Activated CD4-positive, CD25-positive, alpha-beta regulatory T cell treated with anti-CD3 and anti-CD28 coated beads, Interleukin-2, amount 50 U/mL, for 72 hours (primary cell): Measurements from ENCODE around the gene CDH13.

ENCODE experiments used
- DNase-seq: peaks from one replicate; pipeline ENCODE4 v3.0.0; 2021

CDH13 gene

DNA sequence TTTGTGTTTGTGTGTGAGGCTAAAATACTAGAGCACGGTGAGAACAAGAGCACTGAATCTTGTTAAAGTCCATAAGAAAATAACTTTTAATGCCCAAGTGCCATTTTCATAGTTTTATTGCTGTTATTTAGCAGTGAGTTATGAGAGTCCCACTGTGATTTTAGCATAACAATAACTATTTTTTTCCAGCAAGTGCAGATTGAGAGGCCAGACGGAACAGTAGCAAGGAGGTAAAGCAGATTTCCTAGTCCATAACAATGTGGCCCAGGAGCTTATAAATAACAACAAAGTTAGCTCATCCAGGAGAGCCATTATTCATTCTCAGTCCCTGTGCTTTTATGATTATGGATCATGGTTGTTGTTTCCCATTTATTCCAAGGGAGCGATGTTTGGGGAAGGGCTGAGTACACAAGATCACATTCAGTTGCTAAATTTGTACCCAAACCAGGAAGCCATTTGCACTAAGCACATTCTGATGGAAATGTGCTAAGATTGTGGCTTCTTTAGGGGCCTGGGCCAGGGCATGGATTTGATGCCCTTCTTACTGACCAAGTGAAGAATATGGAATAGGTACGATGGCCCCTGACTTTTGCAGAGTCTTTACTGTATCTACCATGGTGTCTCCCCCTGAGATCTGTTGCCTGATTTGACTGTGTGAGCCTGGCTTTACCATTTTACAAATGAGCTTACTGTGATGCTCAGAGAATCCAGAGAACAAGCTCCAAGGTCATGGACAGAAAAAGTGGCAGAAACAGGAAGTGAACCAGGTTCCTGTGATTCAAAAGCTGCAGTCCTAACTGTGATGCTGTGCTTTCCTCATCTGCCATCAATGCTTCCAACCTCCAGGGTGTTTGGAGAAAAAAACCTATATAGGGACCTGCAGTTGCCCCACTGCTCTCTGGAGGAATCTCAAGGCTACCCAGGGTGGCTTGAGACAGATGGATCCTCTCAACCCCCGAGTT is 976.3 kb downstream of the CDH13 start:
- no peak for DNase-seq

- no peak for DNase-seq
Measured at GRCh38 chr16:83603723-83604570, 977.2 kb downstream of the CDH13 start.

- no peak for DNase-seq
Measured at GRCh38 chr16:83606486-83607030, 979.8 kb downstream of the CDH13 start.

DNA sequence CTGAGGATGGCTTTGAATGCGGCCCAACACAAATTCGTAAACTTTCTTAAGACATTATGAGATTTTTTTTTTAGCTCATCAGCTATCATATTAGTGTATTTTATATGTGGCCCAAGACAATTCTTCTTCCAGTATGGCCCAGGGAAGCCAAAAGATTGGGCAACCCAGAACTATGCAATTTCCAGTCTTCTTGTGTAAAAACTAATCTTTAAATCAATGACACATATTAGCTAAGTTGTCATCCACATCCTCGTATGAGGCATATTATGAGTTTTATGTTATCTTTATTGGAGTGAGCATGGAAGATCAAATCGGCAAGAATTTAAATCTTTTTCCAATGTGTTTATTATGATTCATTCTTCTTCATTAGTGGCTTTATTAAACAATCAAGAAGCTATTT is 982.4 kb downstream of the CDH13 start:
- no peak for DNase-seq

DNA sequence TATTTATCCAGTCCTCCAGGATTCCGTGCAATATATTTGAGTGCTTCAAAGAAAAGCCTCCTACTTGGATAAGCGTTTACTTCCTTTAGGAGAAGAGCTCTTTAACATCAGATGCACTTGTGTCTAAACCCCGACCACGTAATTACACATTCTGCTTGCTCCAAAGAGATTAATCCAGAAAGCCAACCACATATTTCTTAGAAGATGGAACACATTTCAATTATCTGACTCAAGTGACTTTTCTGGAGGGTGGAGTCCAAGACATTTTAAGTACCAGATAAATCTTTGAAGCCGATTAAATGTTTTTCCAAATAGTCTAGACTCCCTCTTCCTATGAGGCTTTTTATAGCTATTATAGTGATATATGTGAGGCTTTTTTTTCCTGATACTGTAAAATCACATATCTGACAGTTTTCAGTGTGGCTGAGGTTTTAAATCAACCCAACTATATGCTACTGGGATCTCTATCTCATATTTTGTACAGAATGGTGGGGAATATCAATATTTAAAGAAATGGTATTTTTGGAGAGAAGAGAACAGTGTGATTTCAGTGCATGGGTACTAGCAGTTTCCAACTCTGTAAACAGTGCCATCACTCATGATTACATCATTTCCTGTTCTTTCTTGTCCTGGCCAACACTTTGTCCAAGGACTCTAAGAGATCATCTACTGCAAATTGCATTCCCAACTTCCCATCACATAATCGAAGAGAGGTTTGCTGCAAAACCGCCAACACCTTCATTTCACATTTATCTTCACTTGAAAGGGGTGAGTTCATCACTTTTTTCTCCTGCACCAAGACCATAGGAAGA is 988.6 kb downstream of the CDH13 start:
- DNase-seq: no peak

GRCh38 chr16:83615953-83616350 is 989.2 kb downstream of the CDH13 start:
- no peak for DNase-seq

- DNase-seq: no peak
Measured at GRCh38 chr16:83619381-83620150, 992.8 kb downstream of the CDH13 start.

DNA sequence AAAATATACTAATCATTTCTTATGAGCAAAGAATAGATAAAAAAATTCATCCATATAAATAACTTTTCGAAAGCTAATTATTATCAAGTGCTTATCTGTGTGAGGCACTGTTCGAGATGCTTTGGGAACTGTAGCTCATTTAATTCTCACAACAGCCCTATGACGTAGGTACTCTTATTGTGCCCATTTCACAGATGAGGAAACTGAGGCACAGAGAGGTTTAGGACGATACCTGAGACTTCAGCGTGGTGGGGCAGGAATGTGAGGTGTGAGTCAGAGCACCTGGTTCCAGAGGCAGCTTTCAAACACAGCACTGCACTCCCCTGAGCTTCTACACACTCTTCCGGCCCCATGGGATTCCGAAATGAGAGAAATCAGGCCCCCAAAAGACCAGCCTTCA is 995.2 kb downstream of the CDH13 start:
- no peak for DNase-seq

GRCh38 chr16:83623091-83623730 is 996.4 kb downstream of the CDH13 start:
- no peak for DNase-seq

GRCh38 chr16:83623892-83624291 is 997.1 kb downstream of the CDH13 start:
- DNase-seq: no peak

GRCh38 chr16:83624429-83625120 is 997.8 kb downstream of the CDH13 start:
- DNase-seq: no peak

- no peak for DNase-seq
Measured at GRCh38 chr16:83626204-83626603, 999.4 kb downstream of the CDH13 start.

DNA sequence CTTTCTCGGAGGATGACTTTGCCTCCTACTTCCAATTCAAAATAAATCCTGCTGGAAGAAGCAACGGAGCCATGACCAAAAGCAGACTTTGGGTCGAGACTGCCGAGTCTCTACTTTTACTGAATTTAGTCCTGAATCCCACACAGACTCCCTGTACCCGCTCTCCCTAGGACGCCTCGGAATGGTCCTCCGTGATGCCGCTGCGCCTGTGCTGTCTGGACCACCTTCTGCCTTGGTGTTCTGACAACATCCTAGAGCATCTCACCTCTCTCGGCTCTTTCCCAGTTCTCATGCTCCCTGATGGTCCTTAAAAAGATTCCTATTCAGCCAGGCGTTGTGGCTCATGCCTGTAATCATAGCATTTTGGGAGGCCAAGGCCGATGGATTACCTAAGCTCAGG is 999.9 kb downstream of the CDH13 start:
- DNase-seq: no peak

GRCh38 chr16:83627996-83628395 is 1001.2 kb downstream of the CDH13 start:
- no peak for DNase-seq

DNA sequence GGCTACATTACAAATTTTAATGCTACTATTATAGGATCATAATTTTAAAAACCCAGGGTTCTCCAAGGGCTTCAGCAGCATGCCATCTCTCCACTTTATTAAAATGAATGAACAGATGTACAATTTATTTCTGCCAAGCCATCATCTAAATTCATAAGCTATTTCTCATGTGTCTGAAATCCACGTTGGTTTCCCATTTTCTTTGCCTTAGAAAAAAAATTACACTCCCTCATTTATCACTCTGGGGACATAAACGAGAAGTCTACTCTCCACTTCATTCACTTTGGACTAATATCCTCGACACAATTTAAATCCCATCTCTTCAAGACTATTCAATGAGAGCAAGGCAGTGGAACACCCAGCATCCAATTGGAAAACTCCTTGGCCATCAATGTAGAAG is 1002.7 kb downstream of the CDH13 start:
- DNase-seq: no peak

DNA sequence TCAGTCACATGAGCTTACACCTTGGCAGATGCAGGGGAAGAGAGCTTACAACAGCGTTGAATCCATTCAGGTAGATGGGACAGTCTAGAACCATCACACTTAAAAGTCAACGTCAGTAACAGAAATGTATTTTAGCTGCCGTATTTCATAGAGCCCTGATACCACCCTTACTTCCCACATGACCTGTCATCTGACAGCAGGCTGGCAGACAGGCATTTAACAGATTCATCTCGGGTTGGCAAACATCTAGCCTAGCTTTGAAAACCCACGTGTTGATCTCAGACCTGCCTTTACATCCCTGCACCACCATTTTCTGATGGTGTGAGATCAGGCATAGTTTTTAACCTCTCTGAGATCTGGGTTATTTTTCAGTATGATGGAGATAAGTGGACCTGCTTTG is 1003.1 kb downstream of the CDH13 start:
- no peak for DNase-seq

- no peak for DNase-seq
Measured at GRCh38 chr16:83630979-83631378, 1004.2 kb downstream of the CDH13 start.

DNA sequence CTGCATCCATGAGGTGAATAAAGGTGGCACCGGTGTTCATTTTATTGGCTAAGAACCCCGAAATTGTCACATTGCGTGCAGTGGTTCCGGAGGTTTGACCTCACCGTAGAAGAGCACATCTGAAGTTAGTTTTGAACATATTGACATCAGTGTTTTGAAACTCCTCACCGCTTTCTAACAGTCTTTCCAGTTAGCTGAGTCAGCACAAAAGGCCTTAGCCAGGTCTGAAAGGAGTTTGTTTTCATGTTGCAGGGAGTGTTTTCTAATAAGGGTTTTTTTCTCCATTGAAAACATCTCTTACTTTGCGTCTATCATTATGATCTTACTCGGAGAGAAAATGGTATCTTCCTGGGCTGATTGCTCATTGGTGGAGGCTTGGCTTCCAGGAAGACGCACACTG is 1006.5 kb downstream of the CDH13 start:
- no peak for DNase-seq

- DNase-seq: no peak
Measured at GRCh38 chr16:83648347-83648746, 1021.6 kb downstream of the CDH13 start.

GRCh38 chr16:83651871-83652270 is 1025.1 kb downstream of the CDH13 start:
- DNase-seq: no peak

DNA sequence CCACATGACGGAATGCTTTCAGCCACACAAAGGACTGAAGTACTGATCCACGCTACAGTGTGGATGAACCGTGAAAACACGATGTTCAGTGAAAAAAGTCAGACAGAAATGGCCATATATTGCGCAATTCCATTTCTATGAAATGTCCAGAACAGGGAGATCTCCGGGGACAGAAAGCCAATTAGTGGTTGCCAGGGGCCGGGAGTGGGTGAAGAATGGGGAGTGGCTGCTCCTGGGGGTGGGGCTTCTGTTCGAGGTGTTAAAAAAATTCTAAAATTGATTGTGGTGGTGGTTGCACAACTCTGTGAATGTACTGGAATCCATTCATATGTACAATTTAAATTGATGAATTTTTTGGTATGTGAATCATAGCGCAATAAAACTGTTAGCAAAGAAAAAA is 1026.2 kb downstream of the CDH13 start:
- DNase-seq: no peak
